Measurements from ENCODE around the gene CCDC187. TPM values are rescaled to one million over a fixed set of nuclear protein-coding genes. Genes with fewer than 3 reads are reported as not detected.

The CCDC187 gene
- total RNA-seq, 5 donors from 2014 or later (not counting 1 experiment from before 2014, with no cell fraction given) = 0.07 to 0.20 (median 0.09) TPM; not detected in 1

DNA sequence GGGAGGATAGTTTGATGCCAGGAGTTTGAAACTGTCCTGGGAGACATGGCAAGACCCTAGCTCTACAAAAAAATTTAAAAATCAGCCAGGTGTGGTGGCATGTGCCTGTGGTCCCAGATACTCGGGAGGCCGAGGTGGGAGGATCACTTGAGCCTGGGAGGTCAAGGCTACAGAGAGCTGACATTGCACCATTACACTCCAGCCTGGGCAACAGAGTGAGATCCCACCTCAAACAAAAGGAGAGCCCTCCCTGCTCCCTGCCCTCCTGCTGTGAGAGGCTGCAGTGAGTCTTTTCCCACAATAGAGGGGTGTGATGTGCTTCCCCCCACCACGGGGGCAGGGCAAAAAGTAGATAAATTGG is 10.1 kb upstream of the CCDC187 start:
- CTCF ChIA-PET = no interaction called here
- POLR2A ChIA-PET = no interaction called here
- Histone ChIP-seq H3K4me3 (ENCODE audit: control insufficient read depth in 1 of 2, extremely low read depth in 1 of 2, low read length in 1 of 2) (no peak overlapping the region), H3K9me3 (no peaks in the 10 kb centered on the region), H3K27me3 (replicated peaks in 1 of 2; ENCODE audit: control insufficient read depth in 2 of 2, extremely low read depth in 1 of 2, insufficient read depth in 2 of 2, low read length in 1 of 2) (peaks cover 0 to 33% of the 10 kb centered on the region in 2 experiments), H3K27ac (ENCODE audit: low read length) (no peak overlapping the region), H3K4me1 (ENCODE audit: control insufficient read depth in 1 of 2, extremely low read depth in 1 of 2, insufficient read depth in 2 of 2, low read length in 2 of 2) (peaks cover 0 to 42% of the 10 kb centered on the region in 2 experiments), H3K36me3 (ENCODE audit: control insufficient read depth in 2 of 2, extremely low read depth in 1 of 2, insufficient read depth in 1 of 2, low read length in 1 of 2) (no peaks in the 10 kb centered on the region)
- H3K36me3 Mint-ChIP-seq = no peaks in the 10 kb centered on the region
- peaks cover 0 to 5% (median 4%) of the 10 kb centered on the region in 3 donors for H3K4me1 Mint-ChIP-seq
- ATAC-seq (replicated peaks in 1 of 4) = no peak
- peaks cover 0 to 5% (median 4%) of the 10 kb centered on the region in 3 donors for H3K9me3 Mint-ChIP-seq
- H3K27me3 Mint-ChIP-seq = peaks cover 0 to 3% of the 10 kb centered on the region in 2 donors
- DNase-seq = no peak
- no peak overlapping the region for H3K27ac Mint-ChIP-seq
- no peak overlapping the region for H3K4me3 Mint-ChIP-seq
- WGBS (ENCODE audit: insufficient coverage) = 69% methylated on average over 2 of the region's 3 CpGs

- CTCF ChIA-PET = no interaction called here
Observed at GRCh38 chr9:136313111-136314055, 9.5 kb upstream of the CCDC187 start.

GRCh38 chr9:136312436-136312835 is 8.5 kb upstream of the CCDC187 start:
- POLR2A ChIA-PET = no interaction called here
- Histone ChIP-seq H3K27me3 (replicated peaks in 1 of 2; ENCODE audit: control insufficient read depth in 2 of 2, extremely low read depth in 1 of 2, insufficient read depth in 2 of 2, low read length in 1 of 2) (peaks cover 0 to 49% of the 10 kb centered on the region in 2 experiments), H3K9me3 (no peaks in the 10 kb centered on the region), H3K27ac (ENCODE audit: low read length) (no peak overlapping the region), H3K4me1 (ENCODE audit: control insufficient read depth in 1 of 2, extremely low read depth in 1 of 2, insufficient read depth in 2 of 2, low read length in 2 of 2) (peaks cover 0 to 41% of the 10 kb centered on the region in 2 experiments), H3K36me3 (ENCODE audit: control insufficient read depth in 2 of 2, extremely low read depth in 1 of 2, insufficient read depth in 1 of 2, low read length in 1 of 2) (no peaks in the 10 kb centered on the region), H3K4me3 (ENCODE audit: control insufficient read depth in 1 of 2, extremely low read depth in 1 of 2, low read length in 1 of 2) (no peak overlapping the region)
- peaks cover 0 to 5% (median 4%) of the 10 kb centered on the region in 3 donors for H3K9me3 Mint-ChIP-seq
- peak in 21 of 35 experiments; percentile 13 to 60 (median 29) for DNase-seq
- no peaks in the 10 kb centered on the region for H3K36me3 Mint-ChIP-seq
- CTCF ChIA-PET = no interaction called here
- H3K27ac Mint-ChIP-seq = no peak overlapping the region
- H3K4me3 Mint-ChIP-seq = no peak overlapping the region
- ATAC-seq (replicated peaks in 1 of 4) = peak; percentile 61 to 72 (median 64)
- H3K27me3 Mint-ChIP-seq = peaks cover 0 to 3% of the 10 kb centered on the region in 2 donors
- peaks cover 0 to 4% (median 4%) of the 10 kb centered on the region in 3 donors for H3K4me1 Mint-ChIP-seq
- WGBS (ENCODE audit: insufficient coverage) = 64% methylated on average over 8 of the region's 12 CpGs

More at GRCh38 chr9:136313111-136314055, 9.5 kb upstream of the CCDC187 start:
- Mint-ChIP-seq H3K36me3 (no peaks in the 10 kb centered on the region), H3K4me3 (no peak overlapping the region), H3K27me3 (peaks cover 0 to 3% of the 10 kb centered on the region in 2 donors), H3K27ac (no peak overlapping the region), H3K4me1 (peaks cover 0 to 5% (median 4%) of the 10 kb centered on the region in 3 donors), H3K9me3 (peaks cover 0 to 5% (median 4%) of the 10 kb centered on the region in 3 donors)
- no peak for DNase-seq
- POLR2A ChIA-PET = no interaction called here
- Histone ChIP-seq H3K4me1 (ENCODE audit: control insufficient read depth in 1 of 2, extremely low read depth in 1 of 2, insufficient read depth in 2 of 2, low read length in 2 of 2) (peaks cover 0 to 46% of the 10 kb centered on the region in 2 experiments), H3K27me3 (replicated peaks in 1 of 2; ENCODE audit: control insufficient read depth in 2 of 2, extremely low read depth in 1 of 2, insufficient read depth in 2 of 2, low read length in 1 of 2) (peaks cover 0 to 40% of the 10 kb centered on the region in 2 experiments), H3K4me3 (ENCODE audit: control insufficient read depth in 1 of 2, extremely low read depth in 1 of 2, low read length in 1 of 2) (no peak overlapping the region), H3K36me3 (ENCODE audit: control insufficient read depth in 2 of 2, extremely low read depth in 1 of 2, insufficient read depth in 1 of 2, low read length in 1 of 2) (no peaks in the 10 kb centered on the region), H3K27ac (ENCODE audit: low read length) (no peak overlapping the region), H3K9me3 (no peaks in the 10 kb centered on the region)
- WGBS (ENCODE audit: insufficient coverage) = 91% methylated on average over 17 of the region's 18 CpGs
- ATAC-seq (replicated peaks in 1 of 4) = no peak

DNA sequence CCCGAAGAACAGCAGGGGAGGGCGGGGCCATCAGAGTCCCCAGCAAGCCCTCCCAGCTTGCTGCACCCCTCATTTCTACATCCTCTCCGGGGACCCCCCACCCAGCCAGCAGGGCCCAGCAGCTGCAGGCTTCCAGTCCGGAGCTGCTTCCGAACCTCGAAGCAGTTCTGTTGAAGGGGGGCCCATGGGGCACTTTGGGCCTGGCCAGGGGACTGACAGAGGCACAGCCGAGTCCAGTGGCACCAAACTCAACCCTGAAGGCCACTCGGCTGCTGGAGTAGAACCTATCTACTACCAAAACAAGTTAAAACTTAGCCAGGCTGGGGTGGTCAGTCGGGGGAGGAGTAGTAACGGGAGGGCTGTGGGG is 8.1 kb upstream of the CCDC187 start:
- peaks cover 0 to 37% of the 10 kb centered on the region in 2 experiments for H3K4me1 ChIP-seq (ENCODE audit: control insufficient read depth in 1 of 2, extremely low read depth in 1 of 2, insufficient read depth in 2 of 2, low read length in 2 of 2)
- Mint-ChIP-seq H3K36me3 (no peaks in the 10 kb centered on the region), H3K27me3 (peaks cover 0 to 3% of the 10 kb centered on the region in 2 donors), H3K9me3 (peaks cover 0 to 5% (median 4%) of the 10 kb centered on the region in 3 donors), H3K4me1 (peaks cover 0 to 4% (median 4%) of the 10 kb centered on the region in 3 donors), H3K27ac (no peak overlapping the region), H3K4me3 (no peak overlapping the region)
- ATAC-seq (replicated peaks in 1 of 4) (no peak), DNase-seq (no peak)
- H3K9me3 ChIP-seq = no peaks in the 10 kb centered on the region
- peaks cover 0 to 53% of the 10 kb centered on the region in 2 experiments for H3K27me3 ChIP-seq (replicated peaks in 1 of 2; ENCODE audit: control insufficient read depth in 2 of 2, extremely low read depth in 1 of 2, insufficient read depth in 2 of 2, low read length in 1 of 2)
- no peaks in the 10 kb centered on the region for H3K36me3 ChIP-seq (ENCODE audit: control insufficient read depth in 2 of 2, extremely low read depth in 1 of 2, insufficient read depth in 1 of 2, low read length in 1 of 2)
- no peak overlapping the region for H3K4me3 ChIP-seq (ENCODE audit: control insufficient read depth in 1 of 2, extremely low read depth in 1 of 2, low read length in 1 of 2)
- POLR2A ChIA-PET = no interaction called here
- no peak overlapping the region for H3K27ac ChIP-seq (ENCODE audit: low read length)
- CTCF ChIA-PET = no interaction called here
- 59% methylated on average over 3 of the region's 10 CpGs for WGBS (ENCODE audit: insufficient coverage)

DNA sequence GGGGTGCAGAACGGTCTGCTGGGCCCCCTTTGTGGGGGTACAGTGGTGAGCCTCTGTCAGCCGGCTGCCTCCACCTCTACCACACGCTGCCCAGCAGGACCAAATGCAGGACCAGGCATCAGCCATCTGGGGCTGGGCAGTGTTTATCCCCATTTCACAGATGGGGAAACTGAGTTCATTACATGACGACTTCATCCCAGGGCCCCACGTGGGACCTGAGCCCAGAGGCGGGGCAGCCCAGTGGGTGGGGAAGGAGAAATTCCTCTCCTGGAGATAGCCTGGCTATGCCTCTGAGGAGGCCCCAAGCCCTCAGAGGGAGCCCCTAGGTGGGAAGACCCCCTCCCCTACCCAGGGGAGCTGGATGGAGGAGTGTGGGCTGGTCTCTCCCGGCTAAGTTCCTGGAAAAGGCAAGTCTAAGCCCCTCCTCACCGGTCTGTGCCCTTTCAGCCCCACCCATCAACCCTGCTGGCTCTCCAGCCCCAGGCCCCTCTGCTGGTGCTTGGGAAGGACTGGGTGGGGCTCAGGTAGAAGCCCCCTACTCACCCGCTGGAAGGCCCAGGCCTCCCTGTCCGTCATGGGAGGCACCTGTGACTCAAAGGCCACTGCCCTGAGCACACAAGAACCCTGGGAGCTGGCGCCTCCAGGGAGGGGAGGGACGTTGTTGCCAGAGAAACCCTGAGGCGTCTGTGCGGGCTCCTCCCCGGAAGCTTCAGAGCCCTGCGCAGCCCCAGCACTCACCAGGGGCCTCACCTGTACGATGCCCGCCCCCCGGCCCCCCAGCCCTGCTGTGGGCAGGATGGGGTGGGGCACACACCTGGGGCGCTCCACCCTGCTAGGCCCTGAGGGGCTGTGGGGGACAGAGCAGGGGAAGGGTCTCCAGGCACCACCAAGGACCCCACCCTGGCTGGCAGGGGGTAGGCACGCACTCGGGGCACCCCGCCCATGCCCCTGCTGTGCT is 7.4 kb upstream of the CCDC187 start:
- Histone ChIP-seq H3K4me1 (ENCODE audit: control insufficient read depth in 1 of 2, extremely low read depth in 1 of 2, insufficient read depth in 2 of 2, low read length in 2 of 2) (peaks cover 0 to 37% of the 10 kb centered on the region in 2 experiments), H3K4me3 (ENCODE audit: control insufficient read depth in 1 of 2, extremely low read depth in 1 of 2, low read length in 1 of 2) (no peak overlapping the region), H3K36me3 (ENCODE audit: control insufficient read depth in 2 of 2, extremely low read depth in 1 of 2, insufficient read depth in 1 of 2, low read length in 1 of 2) (no peaks in the 10 kb centered on the region), H3K9me3 (no peaks in the 10 kb centered on the region), H3K27me3 (replicated peaks in 1 of 2; ENCODE audit: control insufficient read depth in 2 of 2, extremely low read depth in 1 of 2, insufficient read depth in 2 of 2, low read length in 1 of 2) (peaks cover 0 to 60% of the 10 kb centered on the region in 2 experiments), H3K27ac (ENCODE audit: low read length) (no peak overlapping the region)
- Mint-ChIP-seq H3K36me3 (no peaks in the 10 kb centered on the region), H3K27ac (no peak overlapping the region), H3K4me3 (no peak overlapping the region), H3K4me1 (peaks cover 4 to 6% (median 5%) of the 10 kb centered on the region in 3 donors), H3K27me3 (peaks cover 1 to 5% of the 10 kb centered on the region in 2 donors), H3K9me3 (peaks cover 0 to 5% (median 4%) of the 10 kb centered on the region in 3 donors)
- 52% methylated on average over 8 of the region's 23 CpGs for WGBS (ENCODE audit: insufficient coverage)
- ChIA-PET POLR2A (no interaction called here), CTCF (no interaction called here)
- DNase-seq (peak in 1 of 35 experiments; percentile 20), ATAC-seq (replicated peaks in 1 of 4) (peak; percentile 42 to 54 (median 48))

Data from T-cell (primary cell).